Measurements from ENCODE around the gene NSFL1C.

The NSFL1C gene

DNA sequence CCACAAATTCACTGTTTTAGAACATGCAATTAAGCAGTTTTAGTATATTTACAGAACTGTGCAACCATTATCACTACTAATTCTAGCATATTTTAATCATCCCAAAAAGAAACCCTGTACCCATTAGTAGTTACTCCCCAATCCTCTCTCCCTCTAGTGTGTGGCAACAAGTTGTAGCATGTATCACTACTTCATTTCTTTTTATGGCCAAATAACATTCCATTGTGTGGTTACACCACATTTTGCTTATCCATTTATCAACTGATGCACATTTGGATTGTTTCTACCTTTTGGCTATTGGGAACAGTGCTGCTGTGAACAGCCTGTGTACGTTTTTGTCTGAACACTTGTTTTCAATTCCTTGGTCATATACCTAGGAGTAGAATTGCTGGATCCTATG lies 42.3 kb downstream of the NSFL1C start:
- no peak overlapping the region for H3K4me3 ChIP-seq (ENCODE audit: low read depth, low read length)
- no peak for TF ChIP-seq CTCF (IDR thresholded peaks at IDR 0.05; ENCODE audit: low read depth, low read length)

DNA sequence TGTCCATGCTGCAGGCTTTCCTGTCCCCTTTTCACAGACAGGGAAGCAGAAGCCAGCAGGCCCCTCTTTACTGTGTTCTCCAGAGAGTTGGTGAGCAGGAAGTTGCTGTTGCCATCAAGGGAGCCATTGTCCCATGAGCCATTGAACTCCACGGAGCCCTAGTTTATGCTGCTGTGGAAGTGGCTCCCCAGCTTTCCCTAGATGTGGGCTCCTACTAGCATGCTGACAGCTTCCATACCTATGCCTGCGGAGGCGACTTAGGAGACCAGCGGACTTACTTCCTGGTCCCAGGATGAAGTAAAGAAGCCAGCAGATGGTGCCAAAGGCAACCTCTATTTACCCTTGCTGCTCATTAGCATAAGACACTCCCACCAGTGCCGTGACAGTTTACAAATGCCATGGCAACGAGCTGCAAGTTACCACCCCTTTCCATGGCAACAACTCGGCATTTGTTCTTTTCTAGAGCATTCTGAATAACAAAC lies 43.0 kb downstream of the NSFL1C start:
- H3K4me3 ChIP-seq (ENCODE audit: low read depth, low read length): no peak overlapping the region
- TF ChIP-seq CTCF (IDR thresholded peaks at IDR 0.05; ENCODE audit: low read depth, low read length): no peak

- no peak for TF ChIP-seq CTCF (IDR thresholded peaks at IDR 0.05; ENCODE audit: low read depth, low read length)
- no peak overlapping the region for H3K4me3 ChIP-seq (ENCODE audit: low read depth, low read length)
Observed at GRCh38 chr20:1423206-1423605, 43.4 kb downstream of the NSFL1C start.

GRCh38 chr20:1422753-1423152 lies 43.9 kb downstream of the NSFL1C start:
- H3K4me3 ChIP-seq (ENCODE audit: low read depth, low read length): no peak overlapping the region
- TF ChIP-seq CTCF (IDR thresholded peaks at IDR 0.05; ENCODE audit: low read depth, low read length): no peak

GRCh38 chr20:1420066-1420465 lies 46.6 kb downstream of the NSFL1C start:
- TF ChIP-seq CTCF (IDR thresholded peaks at IDR 0.05; ENCODE audit: low read depth, low read length): no peak
- no peak overlapping the region for H3K4me3 ChIP-seq (ENCODE audit: low read depth, low read length)

- TF ChIP-seq CTCF (IDR thresholded peaks at IDR 0.05; ENCODE audit: low read depth, low read length): no peak
Observed at GRCh38 chr20:1418350-1418749, 48.3 kb downstream of the NSFL1C start.

DNA sequence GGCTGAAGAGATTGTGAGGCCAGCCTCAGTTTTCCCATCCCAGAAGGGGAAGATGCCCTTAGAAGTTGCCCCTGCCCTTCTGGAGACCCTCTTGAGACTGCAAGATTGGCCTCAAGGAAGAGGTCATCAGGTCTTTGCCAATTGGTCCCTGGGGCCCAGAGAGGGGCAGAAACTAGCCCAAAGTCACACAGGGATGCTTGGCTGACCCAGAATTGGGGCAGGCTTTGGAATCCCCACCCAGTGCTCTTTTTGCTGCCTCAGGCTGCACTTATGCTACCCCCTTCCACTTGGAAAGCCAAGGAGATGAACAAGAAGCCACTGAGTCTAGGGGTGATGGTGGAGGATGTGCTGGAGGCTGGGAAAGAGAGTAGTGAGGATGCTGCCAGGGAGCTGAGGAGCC lies 48.9 kb downstream of the NSFL1C start:
- no peak overlapping the region for H3K4me3 ChIP-seq (ENCODE audit: low read depth, low read length)
- no peak for TF ChIP-seq CTCF (IDR thresholded peaks at IDR 0.05; ENCODE audit: low read depth, low read length)

More at GRCh38 chr20:1418350-1418749, 48.3 kb downstream of the NSFL1C start:
- H3K4me3 ChIP-seq (ENCODE audit: low read depth, low read length): no peak overlapping the region
